GM19025 (cell line): Measurements from ENCODE around the gene BTBD9.
"Not testable (repeated sequence)": the region's sequence is repeated elsewhere in the genome, so short reads cannot be mapped to it uniquely, and the experiment has no call there.

Experiments
- ATAC-seq: cut with Tn5 transposase; IDR thresholded peaks from one replicate; pipeline ENCODE4 v1.9.1; 2021; ENCODE audit warnings: mild to moderate bottlenecking, low read depth, moderate library complexity; ENCODE audit not compliant: unreplicated experiment

BTBD9 gene

GRCh38 chr6:38650207-38650752 is 10.6 kb upstream of the BTBD9 start:
- ATAC-seq, result no peak

DNA sequence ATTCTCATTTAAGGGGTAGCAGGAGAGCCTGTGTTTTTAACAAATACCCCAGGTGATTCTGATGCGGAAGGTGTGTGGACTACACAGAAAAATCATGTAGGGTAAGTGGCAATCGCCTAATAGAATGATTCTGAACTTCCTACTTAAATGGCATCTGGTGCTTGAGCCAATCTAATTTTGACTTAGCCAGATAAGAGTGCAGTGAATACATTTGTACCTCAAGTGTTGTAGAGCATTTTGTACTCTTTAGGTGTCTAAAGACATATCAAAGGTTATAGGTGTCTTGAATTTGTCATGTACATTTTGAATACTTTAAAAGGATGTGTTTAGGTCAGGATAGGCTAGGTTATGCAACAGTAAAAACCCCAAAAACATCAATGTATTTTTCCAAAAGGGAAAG is 10.0 kb upstream of the BTBD9 start:
- no peak for ATAC-seq

GRCh38 chr6:38648629-38649028 is 8.9 kb upstream of the BTBD9 start:
- ATAC-seq, result no peak

DNA sequence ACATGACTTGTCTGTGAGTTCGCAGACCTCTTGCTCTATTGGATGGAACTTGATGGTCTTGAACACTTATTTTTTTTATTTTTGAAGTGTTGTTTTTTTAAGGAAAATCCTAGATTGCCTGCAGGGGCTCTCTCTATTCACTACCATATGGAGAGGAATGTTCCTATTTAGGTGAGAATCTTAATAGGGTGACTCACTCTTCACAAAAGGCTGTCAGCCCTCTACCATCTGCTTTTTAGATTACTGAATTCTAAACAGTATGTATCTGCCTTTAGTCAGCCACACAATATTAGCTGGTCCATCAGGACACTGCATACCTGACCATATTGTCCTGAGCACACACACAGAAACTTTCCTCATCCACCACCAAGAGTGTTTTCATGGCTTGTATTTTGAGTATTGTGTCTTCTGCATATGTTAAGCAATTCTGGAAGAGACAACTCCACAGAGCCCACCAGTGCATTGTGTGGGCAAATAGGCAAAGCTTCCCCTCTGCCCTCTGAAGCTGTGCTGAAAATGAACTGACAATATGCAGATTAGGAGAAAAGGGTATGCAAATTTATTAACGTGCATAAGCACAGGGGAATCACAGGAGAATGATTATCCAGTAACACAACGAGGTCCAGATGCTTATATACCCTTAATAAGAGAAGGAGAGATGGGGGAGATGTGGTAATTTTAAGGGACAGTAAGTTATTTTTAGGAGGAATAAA is 6.6 kb upstream of the BTBD9 start:
- ATAC-seq, result no peak

- ATAC-seq, result no peak
Observed at GRCh38 chr6:38644951-38645350, 5.2 kb upstream of the BTBD9 start.

DNA sequence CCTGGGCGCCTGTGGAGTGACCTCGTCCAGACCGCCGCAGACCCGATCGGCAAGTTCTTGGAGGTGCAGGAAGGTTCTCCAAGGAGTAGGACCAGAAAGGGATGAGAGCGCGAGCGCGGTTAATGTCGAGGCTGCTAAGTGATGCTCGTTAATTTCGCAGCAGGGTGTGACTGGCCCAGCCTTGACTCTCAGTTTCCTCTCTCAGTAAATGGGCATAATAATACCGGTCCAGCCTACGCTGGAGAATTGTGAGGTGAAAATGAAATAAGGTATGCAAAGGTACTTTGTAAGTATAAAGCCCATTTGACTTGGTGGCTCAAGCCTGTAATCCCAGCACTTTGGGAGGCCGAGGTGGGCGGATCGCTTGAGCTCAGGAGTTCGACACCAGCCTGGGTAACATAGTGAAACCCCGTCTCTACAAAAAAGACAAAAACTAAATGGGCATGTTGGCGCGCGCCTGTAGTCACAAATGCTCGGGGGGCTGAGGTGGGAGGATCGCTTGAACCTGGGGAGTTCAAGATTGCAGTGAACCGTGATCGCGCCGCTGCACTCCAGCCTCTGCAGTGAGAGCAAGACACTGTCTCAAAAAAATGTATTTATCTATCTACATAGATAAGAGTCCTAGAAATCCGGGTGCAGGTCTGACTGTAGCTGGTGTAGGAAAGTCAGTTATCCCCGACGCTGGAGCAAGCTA is 634 bp upstream of the BTBD9 start:
- no peak for ATAC-seq

DNA sequence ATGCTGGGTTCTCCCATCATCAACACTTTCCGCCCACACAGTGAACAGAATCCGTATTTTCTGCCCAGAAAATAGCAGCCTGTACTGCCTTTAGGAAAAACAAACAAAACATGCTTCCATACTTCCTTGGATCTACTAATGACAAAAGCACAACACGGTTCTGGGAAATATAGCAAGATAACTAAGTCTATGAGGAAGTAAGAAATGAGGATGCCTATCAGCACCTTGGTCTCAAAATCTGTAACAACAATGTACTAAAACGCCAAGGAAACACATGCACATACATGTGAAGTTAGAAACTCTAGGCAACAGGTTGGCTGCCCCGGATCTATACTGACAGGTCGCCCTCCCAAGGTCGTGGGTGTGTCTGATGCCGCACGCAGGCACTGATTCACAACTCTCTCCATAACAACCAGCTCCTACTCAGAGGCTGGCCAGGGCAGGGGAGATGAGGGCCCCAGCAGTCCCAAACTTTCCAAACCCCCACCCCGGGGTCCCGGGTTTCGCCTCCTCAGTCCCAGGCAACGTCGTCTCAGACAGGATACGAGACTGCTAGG is 710 bp downstream of the BTBD9 start:
- ATAC-seq, result peak; percentile 5

GRCh38 chr6:38637756-38638155 is 2.0 kb downstream of the BTBD9 start:
- ATAC-seq, result no peak

DNA sequence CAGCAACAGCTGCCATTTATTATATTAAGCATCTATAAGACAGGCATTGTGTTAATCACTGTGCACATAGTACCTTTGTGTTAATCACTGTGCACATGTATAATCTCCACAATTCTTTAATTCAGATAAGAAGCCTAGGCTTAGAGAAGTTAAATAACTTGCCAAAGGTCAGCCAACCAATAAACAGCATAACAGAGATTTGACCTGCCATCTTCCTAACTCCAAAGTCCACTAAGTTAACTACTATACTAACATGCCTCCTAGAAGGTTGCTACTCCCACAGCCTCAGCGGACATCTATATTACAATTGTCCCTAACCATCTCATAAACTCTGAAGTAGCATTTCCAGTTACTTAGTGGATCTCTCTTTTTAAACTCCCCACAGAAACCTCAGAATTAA is 3.7 kb downstream of the BTBD9 start:
- no peak for ATAC-seq

- no peak for ATAC-seq
Observed at GRCh38 chr6:38634518-38634917, 5.2 kb downstream of the BTBD9 start.

- no peak for ATAC-seq
Observed at GRCh38 chr6:38632490-38632889, 7.2 kb downstream of the BTBD9 start.

GRCh38 chr6:38631186-38631783 is 8.4 kb downstream of the BTBD9 start:
- ATAC-seq, result no peak

- no peak for ATAC-seq
Observed at GRCh38 chr6:38625217-38625616, 14.5 kb downstream of the BTBD9 start.

- ATAC-seq, result not testable (repeated sequence)
Observed at GRCh38 chr6:38619342-38619741, 20.4 kb downstream of the BTBD9 start.

GRCh38 chr6:38618301-38618700 is 21.4 kb downstream of the BTBD9 start:
- ATAC-seq, result not testable (repeated sequence)

DNA sequence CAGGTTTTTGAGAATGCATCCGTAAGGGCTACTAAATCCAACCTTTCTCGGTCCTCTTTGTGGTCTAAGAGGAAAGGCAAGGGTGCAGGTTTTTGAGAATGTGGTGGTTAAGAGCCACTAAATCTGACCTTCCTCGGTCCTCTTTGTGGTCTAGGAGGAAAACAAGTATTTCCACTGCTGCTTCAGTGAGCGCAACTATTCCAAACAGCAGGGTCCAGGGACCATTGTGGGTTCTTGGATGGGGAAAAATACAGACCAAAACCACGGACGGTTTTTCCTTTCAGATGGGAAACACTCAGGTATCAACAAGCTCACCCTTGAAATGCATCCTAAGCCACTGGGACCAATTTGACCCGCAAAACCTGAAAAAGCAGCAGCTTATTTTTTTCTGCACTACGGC is 21.9 kb downstream of the BTBD9 start:
- ATAC-seq, result no peak

GRCh38 chr6:38612143-38612965 is 27.4 kb downstream of the BTBD9 start:
- no peak for ATAC-seq

DNA sequence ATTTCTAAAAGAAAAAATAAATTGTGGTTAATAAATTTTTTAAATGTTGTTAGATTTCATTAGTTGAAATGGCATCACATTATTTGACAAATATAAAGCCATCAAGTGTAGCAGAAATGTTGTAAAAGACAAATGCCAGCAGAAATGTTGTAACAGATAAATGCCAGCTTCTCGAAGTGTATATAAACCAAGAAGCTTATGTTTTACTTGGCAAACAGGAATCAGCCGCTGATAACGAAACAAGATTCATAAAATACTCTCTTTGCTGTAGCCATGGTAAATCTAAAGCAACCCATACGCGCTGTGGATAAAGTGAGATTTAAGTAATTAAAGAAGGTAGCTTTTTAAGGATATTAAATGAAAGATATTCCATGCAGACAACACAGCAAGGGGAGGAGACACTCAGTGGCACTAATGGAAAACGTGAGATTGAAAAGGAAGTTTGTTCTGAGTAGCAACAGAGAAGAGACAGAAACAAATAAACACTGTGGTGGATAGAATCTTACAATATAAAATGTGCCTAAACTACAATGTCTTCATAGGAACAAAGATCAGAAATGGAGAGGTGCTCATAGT is 29.6 kb downstream of the BTBD9 start:
- ATAC-seq, result no peak

GRCh38 chr6:38604700-38605099 is 35.0 kb downstream of the BTBD9 start:
- no peak for ATAC-seq

DNA sequence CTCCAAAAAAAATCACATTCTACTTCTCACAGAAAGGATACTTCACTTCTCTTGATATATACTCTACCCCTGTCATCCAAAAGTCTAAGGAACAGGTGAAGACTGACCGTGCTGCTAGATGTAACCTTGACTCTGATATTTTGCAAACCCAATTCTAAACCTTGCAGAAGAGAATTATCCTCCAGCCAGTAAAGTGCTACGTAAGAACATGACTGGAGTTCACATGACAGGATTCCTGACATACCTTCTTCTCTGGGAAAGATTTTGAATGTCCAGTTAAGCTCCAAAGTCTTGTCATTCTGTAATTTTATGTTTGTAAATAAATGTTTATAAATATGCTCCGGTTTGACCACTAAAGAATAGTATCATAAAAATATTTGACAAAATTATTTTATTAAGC is 35.8 kb downstream of the BTBD9 start:
- ATAC-seq, result no peak
